ENCODE measurements around the gene NDUFV3.

The NDUFV3 gene

DNA sequence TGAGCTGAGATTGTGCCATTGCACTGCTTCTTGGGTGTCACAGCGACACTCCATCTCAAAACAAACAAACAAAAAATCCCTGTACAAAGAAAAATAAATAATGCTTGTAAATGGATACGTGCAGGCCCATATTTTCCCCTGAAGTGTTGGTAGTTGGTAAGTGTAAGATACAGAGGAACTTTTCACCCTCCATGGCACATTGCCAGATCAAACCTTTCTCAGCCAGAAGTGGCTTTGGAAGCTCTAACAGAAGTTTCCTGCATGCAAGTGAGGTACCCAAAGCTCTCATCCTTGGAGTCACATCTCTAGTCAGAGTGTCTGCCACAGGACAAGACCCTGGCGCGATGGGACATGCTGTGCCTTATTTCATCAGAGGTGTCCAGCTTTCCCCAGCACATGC, 7.3 kb downstream of the NDUFV3 start:
- TF ChIP-seq ZNF335 (tag by site-specific recombination; conservative IDR thresholded peaks at IDR 0.05) = no peak
- TF ChIP-seq, protein P1, sequence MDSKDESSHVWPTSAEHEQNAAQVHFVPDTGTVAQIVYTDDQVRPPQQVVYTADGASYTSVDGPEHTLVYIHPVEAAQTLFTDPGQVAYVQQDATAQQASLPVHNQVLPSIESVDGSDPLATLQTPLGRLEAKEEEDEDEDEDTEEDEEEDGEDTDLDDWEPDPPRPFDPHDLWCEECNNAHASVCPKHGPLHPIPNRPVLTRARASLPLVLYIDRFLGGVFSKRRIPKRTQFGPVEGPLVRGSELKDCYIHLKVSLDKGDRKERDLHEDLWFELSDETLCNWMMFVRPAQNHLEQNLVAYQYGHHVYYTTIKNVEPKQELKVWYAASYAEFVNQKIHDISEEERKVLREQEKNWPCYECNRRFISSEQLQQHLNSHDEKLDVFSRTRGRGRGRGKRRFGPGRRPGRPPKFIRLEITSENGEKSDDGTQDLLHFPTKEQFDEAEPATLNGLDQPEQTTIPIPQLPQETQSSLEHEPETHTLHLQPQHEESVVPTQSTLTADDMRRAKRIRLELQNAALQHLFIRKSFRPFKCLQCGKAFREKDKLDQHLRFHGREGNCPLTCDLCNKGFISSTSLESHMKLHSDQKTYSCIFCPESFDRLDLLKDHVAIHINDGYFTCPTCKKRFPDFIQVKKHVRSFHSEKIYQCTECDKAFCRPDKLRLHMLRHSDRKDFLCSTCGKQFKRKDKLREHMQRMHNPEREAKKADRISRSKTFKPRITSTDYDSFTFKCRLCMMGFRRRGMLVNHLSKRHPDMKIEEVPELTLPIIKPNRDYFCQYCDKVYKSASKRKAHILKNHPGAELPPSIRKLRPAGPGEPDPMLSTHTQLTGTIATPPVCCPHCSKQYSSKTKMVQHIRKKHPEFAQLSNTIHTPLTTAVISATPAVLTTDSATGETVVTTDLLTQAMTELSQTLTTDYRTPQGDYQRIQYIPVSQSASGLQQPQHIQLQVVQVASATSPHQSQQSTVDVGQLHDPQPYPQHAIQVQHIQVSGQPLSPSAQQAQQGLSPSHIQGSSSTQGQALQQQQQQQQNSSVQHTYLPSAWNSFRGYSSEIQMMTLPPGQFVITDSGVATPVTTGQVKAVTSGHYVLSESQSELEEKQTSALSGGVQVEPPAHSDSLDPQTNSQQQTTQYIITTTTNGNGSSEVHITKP (tag by site-specific recombination; IDR thresholded peaks at IDR 0.05) = 0 out of 2 replicates have a peak, but pooled peaks have one; percentile 13
- no peaks in the 10 kb centered on the region for H3K4me1 ChIP-seq (ENCODE audit: control insufficient read depth, insufficient read depth, low read length)
- peaks cover 74 to 76% of the 10 kb centered on the region in 2 experiments for H3K36me3 ChIP-seq (ENCODE audit: control insufficient read depth in 2 of 2, insufficient read depth in 1 of 2, low read length in 2 of 2)
- no peaks in the 10 kb centered on the region for H3K9me3 ChIP-seq (ENCODE audit: control insufficient read depth, insufficient read depth, low read depth, low read length)
- no peak overlapping the region for H3K4me3 ChIP-seq (ENCODE audit: low read depth, low read length)
- ChIA-PET POLR2A (no interaction called here), CTCF (interaction anchor here (0.6 to 0.8 kb wide), 3 partner anchors 23 to 540 kb away, joined by 3 to 5 read pairs (median 4); no protein-coding TSS in a partner anchor)
- H3K27ac ChIP-seq (ENCODE audit: extremely low read depth, low read depth, low read length) = no peak overlapping the region

- H3K4me3 ChIP-seq (ENCODE audit: low read depth, low read length) = no peak overlapping the region
- no peaks in the 10 kb centered on the region for H3K9me3 ChIP-seq (ENCODE audit: control insufficient read depth, insufficient read depth, low read depth, low read length)
- H3K36me3 ChIP-seq (ENCODE audit: control insufficient read depth in 2 of 2, insufficient read depth in 1 of 2, low read length in 2 of 2) = peaks cover 64 to 89% of the 10 kb centered on the region in 2 experiments
- POLR2A ChIA-PET = no interaction called here
- H3K4me1 ChIP-seq (ENCODE audit: control insufficient read depth, insufficient read depth, low read length) = no peaks in the 10 kb centered on the region
- H3K27ac ChIP-seq (ENCODE audit: extremely low read depth, low read depth, low read length) = no peak overlapping the region
- CTCF ChIA-PET = no interaction called here
- no peak for TF ChIP-seq ZNF140 (tag by site-specific recombination; IDR thresholded peaks at IDR 0.05)
- no peak for TF ChIP-seq ZBTB21 (tag by site-specific recombination; IDR thresholded peaks at IDR 0.05)
- TF ChIP-seq ZNF704 (tag by site-specific recombination; IDR thresholded peaks at IDR 0.05) = no peak
- TF ChIP-seq ZNF473 (tag by site-specific recombination; IDR thresholded peaks at IDR 0.05) = no peak
- no peak for TF ChIP-seq ZNF239 (tag by site-specific recombination; IDR thresholded peaks at IDR 0.05)
Observed at GRCh38 chr21:42903817-42904216, 10.7 kb downstream of the NDUFV3 start.

GRCh38 chr21:42905195-42905594, 12.1 kb downstream of the NDUFV3 start:
- Histone ChIP-seq H3K4me3 (ENCODE audit: low read depth, low read length) (no peak overlapping the region), H3K9me3 (ENCODE audit: control insufficient read depth, insufficient read depth, low read depth, low read length) (no peaks in the 10 kb centered on the region), H3K27ac (ENCODE audit: extremely low read depth, low read depth, low read length) (no peak overlapping the region), H3K36me3 (ENCODE audit: control insufficient read depth in 2 of 2, insufficient read depth in 1 of 2, low read length in 2 of 2) (peaks cover 69 to 94% of the 10 kb centered on the region in 2 experiments), H3K4me1 (ENCODE audit: control insufficient read depth, insufficient read depth, low read length) (no peaks in the 10 kb centered on the region)
- ChIA-PET CTCF (no interaction called here), POLR2A (no interaction called here)
- TF ChIP-seq ZIC2 (tag by site-specific recombination; IDR thresholded peaks at IDR 0.05) (no peak), ZNF10 (tag by site-specific recombination; IDR thresholded peaks at IDR 0.05) (no peak), ZFP41 (tag by site-specific recombination; IDR thresholded peaks at IDR 0.05; ENCODE audit: borderline replicate concordance) (no peak), ZNF544 (tag by site-specific recombination; IDR thresholded peaks at IDR 0.05) (no peak), SP7 (tag by site-specific recombination; IDR thresholded peaks at IDR 0.05) (no peak), ZNF394 (tag by site-specific recombination; IDR thresholded peaks at IDR 0.05; ENCODE audit: borderline replicate concordance) (no peak)
- TF ChIP-seq, protein P2, sequence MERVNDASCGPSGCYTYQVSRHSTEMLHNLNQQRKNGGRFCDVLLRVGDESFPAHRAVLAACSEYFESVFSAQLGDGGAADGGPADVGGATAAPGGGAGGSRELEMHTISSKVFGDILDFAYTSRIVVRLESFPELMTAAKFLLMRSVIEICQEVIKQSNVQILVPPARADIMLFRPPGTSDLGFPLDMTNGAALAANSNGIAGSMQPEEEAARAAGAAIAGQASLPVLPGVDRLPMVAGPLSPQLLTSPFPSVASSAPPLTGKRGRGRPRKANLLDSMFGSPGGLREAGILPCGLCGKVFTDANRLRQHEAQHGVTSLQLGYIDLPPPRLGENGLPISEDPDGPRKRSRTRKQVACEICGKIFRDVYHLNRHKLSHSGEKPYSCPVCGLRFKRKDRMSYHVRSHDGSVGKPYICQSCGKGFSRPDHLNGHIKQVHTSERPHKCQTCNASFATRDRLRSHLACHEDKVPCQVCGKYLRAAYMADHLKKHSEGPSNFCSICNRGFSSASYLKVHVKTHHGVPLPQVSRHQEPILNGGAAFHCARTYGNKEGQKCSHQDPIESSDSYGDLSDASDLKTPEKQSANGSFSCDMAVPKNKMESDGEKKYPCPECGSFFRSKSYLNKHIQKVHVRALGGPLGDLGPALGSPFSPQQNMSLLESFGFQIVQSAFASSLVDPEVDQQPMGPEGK (tag by site-specific recombination; IDR thresholded peaks at IDR 0.05) = no peak
- TF ChIP-seq, protein P3, sequence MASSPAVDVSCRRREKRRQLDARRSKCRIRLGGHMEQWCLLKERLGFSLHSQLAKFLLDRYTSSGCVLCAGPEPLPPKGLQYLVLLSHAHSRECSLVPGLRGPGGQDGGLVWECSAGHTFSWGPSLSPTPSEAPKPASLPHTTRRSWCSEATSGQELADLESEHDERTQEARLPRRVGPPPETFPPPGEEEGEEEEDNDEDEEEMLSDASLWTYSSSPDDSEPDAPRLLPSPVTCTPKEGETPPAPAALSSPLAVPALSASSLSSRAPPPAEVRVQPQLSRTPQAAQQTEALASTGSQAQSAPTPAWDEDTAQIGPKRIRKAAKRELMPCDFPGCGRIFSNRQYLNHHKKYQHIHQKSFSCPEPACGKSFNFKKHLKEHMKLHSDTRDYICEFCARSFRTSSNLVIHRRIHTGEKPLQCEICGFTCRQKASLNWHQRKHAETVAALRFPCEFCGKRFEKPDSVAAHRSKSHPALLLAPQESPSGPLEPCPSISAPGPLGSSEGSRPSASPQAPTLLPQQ (tag by site-specific recombination; IDR thresholded peaks at IDR 0.05) = no peak
